Ishikawa (cell line): Measurements from ENCODE around the gene SAMD9.

ENCODE experiments used
- REST ChIP-seq: IDR thresholded peaks from 2 replicates; pipeline ENCODE4 v1.6.1; 2012; ENCODE audit warnings: low read depth, mild to moderate bottlenecking
- TCF12 ChIP-seq: IDR thresholded peaks from 2 replicates; pipeline ENCODE4 v1.6.1; 2012; ENCODE audit warnings: low read depth

- TF ChIP-seq REST (no peak), TCF12 (no peak)
Observed at GRCh38 chr7:93117852-93118530, at the start of gene SAMD9.
